ENCODE measurements around the gene ODF2.

ODF2 gene

DNA sequence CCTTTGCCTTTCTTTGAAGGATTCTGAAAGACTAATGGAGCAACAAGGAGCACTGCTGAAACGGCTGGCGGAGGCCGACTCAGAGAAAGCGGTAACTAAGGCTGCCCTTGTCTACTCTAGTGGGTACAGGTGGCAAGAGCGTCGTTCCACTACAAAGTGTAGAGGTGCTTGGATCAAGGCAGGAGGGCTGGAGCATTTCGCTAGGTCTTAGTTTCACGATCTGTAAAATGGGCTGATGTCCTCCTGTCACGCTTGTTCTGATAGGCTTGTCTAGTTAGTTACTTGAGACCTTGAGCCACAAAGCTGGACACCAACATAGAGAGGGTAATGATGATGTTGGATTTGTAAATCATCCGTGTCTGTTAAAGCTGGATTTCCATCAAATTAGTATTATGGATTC lies 25.8 kb downstream of the ODF2 start:
- Histone ChIP-seq H3K9me3 (ENCODE audit: low read length) (no peaks in the 10 kb centered on the region), H3K27ac (ENCODE audit: low read depth, low read length, poor library complexity, severe bottlenecking) (no peak overlapping the region), H3F3A (ENCODE audit: insufficient read depth, low read length) (no peaks in the 10 kb centered on the region), H3K4me3 (ENCODE audit: low read depth, low read length, poor library complexity, severe bottlenecking) (no peak overlapping the region), H3K4me1 (ENCODE audit: insufficient read depth, low read length, severe bottlenecking) (no peaks in the 10 kb centered on the region), H4K20me1 (ENCODE audit: insufficient read depth, low read length) (no peaks in the 10 kb centered on the region), H3K36me3 (ENCODE audit: insufficient read depth, low read length) (peaks cover 74% of the 10 kb centered on the region), H3K9ac (ENCODE audit: low read length) (no peak overlapping the region), H3K4me2 (ENCODE audit: low read length) (no peak overlapping the region), H2AFZ (ENCODE audit: low read length) (no peak overlapping the region), H3K79me2 (ENCODE audit: insufficient read depth, low read length) (no peaks in the 10 kb centered on the region), H3K9me2 (ENCODE audit: low read depth, low read length) (no peaks in the 10 kb centered on the region), H3K27me3 (ENCODE audit: insufficient read depth, low read length) (no peaks in the 10 kb centered on the region)
- no peak for TF ChIP-seq EZH2 (IDR thresholded peaks at IDR 0.05; ENCODE audit: borderline replicate concordance, low read length)
- TF ChIP-seq, protein P1, sequence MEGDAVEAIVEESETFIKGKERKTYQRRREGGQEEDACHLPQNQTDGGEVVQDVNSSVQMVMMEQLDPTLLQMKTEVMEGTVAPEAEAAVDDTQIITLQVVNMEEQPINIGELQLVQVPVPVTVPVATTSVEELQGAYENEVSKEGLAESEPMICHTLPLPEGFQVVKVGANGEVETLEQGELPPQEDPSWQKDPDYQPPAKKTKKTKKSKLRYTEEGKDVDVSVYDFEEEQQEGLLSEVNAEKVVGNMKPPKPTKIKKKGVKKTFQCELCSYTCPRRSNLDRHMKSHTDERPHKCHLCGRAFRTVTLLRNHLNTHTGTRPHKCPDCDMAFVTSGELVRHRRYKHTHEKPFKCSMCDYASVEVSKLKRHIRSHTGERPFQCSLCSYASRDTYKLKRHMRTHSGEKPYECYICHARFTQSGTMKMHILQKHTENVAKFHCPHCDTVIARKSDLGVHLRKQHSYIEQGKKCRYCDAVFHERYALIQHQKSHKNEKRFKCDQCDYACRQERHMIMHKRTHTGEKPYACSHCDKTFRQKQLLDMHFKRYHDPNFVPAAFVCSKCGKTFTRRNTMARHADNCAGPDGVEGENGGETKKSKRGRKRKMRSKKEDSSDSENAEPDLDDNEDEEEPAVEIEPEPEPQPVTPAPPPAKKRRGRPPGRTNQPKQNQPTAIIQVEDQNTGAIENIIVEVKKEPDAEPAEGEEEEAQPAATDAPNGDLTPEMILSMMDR (IDR thresholded peaks at IDR 0.05; ENCODE audit: low read length): no peak

DNA sequence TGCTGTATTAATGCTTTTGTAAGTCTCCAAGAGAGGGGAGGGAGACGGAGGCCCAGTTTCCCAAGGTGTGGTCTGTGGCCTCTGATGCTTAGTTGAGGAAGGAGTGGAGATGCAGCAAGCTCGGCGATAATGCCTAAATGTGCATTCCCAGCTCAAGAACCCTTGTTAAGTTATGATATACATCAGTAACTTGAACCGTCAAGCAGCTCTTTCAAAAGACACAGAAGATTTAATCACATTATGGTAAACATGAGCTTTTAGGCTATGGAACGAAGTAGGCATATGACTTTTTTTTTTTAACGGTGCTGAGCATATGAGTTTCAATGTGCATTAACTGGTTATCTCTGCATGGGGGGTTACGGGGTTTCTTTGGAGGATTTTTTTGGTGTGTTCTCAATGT lies 26.4 kb downstream of the ODF2 start:
- H4K20me1 ChIP-seq (ENCODE audit: insufficient read depth, low read length): no peaks in the 10 kb centered on the region
- no peaks in the 10 kb centered on the region for H3K4me1 ChIP-seq (ENCODE audit: insufficient read depth, low read length, severe bottlenecking)
- peaks cover 77% of the 10 kb centered on the region for H3K36me3 ChIP-seq (ENCODE audit: insufficient read depth, low read length)
- TF ChIP-seq, protein P1 (IDR thresholded peaks at IDR 0.05; ENCODE audit: low read length): no peak
- TF ChIP-seq EZH2 (IDR thresholded peaks at IDR 0.05; ENCODE audit: borderline replicate concordance, low read length): no peak
- H3K9me3 ChIP-seq (ENCODE audit: low read length): no peaks in the 10 kb centered on the region
- no peak overlapping the region for H3K9ac ChIP-seq (ENCODE audit: low read length)
- no peak overlapping the region for H2AFZ ChIP-seq (ENCODE audit: low read length)
- no peak overlapping the region for H3K27ac ChIP-seq (ENCODE audit: low read depth, low read length, poor library complexity, severe bottlenecking)
- no peak overlapping the region for H3K4me3 ChIP-seq (ENCODE audit: low read depth, low read length, poor library complexity, severe bottlenecking)
- H3K4me2 ChIP-seq (ENCODE audit: low read length): no peak overlapping the region
- no peaks in the 10 kb centered on the region for H3F3A ChIP-seq (ENCODE audit: insufficient read depth, low read length)
- no peaks in the 10 kb centered on the region for H3K9me2 ChIP-seq (ENCODE audit: low read depth, low read length)
- H3K79me2 ChIP-seq (ENCODE audit: insufficient read depth, low read length): no peaks in the 10 kb centered on the region
- no peaks in the 10 kb centered on the region for H3K27me3 ChIP-seq (ENCODE audit: insufficient read depth, low read length)

DNA sequence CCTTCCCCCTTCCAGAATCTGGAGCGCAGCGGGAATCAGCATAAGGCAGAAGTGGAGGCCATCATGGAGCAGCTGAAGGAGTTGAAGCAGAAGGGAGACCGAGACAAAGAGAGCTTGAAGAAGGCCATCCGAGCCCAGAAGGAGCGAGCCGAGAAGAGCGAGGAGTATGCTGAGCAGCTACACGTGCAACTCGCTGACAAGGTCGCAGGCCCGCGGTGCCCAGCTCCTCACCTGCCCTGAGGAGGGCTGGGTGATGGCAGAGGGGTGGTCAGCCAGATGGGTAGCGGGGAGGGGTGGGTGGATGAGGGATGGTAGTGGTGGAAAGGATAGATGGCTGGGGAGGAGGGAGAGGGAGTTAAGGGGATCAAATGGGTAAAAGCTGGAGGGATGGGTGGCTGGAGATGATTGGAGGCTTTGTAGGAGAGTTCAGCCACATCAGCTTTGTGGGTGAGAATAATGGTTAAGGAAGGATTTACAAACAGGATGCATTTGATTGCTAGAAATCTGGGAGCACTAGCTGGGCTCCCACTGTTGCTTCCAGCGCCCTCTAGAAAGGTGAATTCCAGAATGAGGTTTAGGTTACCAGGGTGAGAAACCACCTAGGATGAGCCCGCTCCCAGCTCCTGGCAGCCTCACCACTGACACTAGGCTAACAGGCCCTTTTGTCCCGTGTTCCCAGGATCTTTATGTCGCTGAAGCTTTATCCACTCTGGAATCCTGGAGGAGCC lies 29.0 kb downstream of the ODF2 start:
- no peak for TF ChIP-seq EZH2 (IDR thresholded peaks at IDR 0.05; ENCODE audit: borderline replicate concordance, low read length)
- TF ChIP-seq, protein P1 (IDR thresholded peaks at IDR 0.05; ENCODE audit: low read length): no peak
- Histone ChIP-seq H3K4me2 (ENCODE audit: low read length) (no peak overlapping the region), H3K9me2 (ENCODE audit: low read depth, low read length) (no peaks in the 10 kb centered on the region), H3K27ac (ENCODE audit: low read depth, low read length, poor library complexity, severe bottlenecking) (no peak overlapping the region), H3K4me3 (ENCODE audit: low read depth, low read length, poor library complexity, severe bottlenecking) (no peak overlapping the region), H3K9me3 (ENCODE audit: low read length) (no peaks in the 10 kb centered on the region), H3K36me3 (ENCODE audit: insufficient read depth, low read length) (peaks cover 85% of the 10 kb centered on the region), H3F3A (ENCODE audit: insufficient read depth, low read length) (no peaks in the 10 kb centered on the region), H3K9ac (ENCODE audit: low read length) (no peak overlapping the region), H2AFZ (ENCODE audit: low read length) (no peak overlapping the region), H3K79me2 (ENCODE audit: insufficient read depth, low read length) (no peaks in the 10 kb centered on the region), H4K20me1 (ENCODE audit: insufficient read depth, low read length) (no peaks in the 10 kb centered on the region), H3K4me1 (ENCODE audit: insufficient read depth, low read length, severe bottlenecking) (no peaks in the 10 kb centered on the region), H3K27me3 (ENCODE audit: insufficient read depth, low read length) (no peaks in the 10 kb centered on the region)

Data from OCI-LY1 (cell line).